ENCODE measurements around the gene CRYZ.

CRYZ gene

DNA sequence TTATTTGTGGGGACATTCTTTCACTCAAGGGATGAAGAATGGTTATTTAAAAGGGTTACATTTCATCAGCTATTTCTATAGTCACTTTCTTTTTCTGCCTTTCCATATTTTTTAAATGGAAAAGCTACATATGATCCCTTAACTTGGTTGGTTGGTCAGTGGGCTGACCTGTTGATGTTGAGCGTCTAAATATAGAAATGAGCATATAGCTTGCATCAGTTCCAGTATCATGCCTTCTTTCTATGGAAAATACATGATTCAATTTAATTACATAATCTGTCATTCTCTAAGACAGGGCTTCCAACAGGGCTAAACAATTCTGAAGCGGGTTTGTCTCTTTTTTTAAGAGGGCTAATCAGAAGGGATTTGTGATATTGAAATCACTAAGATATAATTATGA lies 40.7 kb upstream of the CRYZ start:
- no peak for TF ChIP-seq POLR2AphosphoS5 (IDR thresholded peaks at IDR 0.05; ENCODE audit: low read depth, low read length)
- TF ChIP-seq SIN3A (IDR thresholded peaks at IDR 0.05; ENCODE audit: borderline replicate concordance, insufficient read depth, low read length): no peak
- no peak for TF ChIP-seq REST (IDR thresholded peaks at IDR 0.05; ENCODE audit: insufficient read depth in 1 of 2, low read depth in 2 of 2, low read length in 2 of 2)
- no peak for TF ChIP-seq TAF1 (IDR thresholded peaks at IDR 0.05; ENCODE audit: borderline replicate concordance, insufficient read depth, low read length)
- no peak for TF ChIP-seq FOXP2 (optimal IDR thresholded peaks at IDR 0.05; ENCODE audit: borderline replicate concordance, extremely low read depth, extremely low read length, insufficient read depth)

DNA sequence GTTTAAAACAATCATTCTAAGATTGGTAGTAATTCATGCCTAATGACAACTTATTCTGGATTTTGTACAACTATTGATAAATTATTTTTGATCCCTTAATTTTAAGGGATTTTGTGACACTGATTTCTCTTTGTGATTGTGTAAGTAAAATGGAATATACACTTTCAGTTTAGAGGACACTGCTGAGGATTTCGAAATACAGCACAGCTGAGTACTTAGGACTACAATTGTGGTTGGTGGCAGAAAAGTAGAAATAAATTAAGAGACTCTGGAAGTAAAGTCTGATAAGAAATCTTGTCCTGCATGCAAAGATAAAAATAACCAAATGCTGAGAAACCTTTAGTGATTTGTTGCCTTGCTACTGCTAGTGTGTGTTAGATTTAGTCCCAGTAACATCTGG lies 40.1 kb upstream of the CRYZ start:
- no peak for TF ChIP-seq REST (IDR thresholded peaks at IDR 0.05; ENCODE audit: insufficient read depth in 1 of 2, low read depth in 2 of 2, low read length in 2 of 2)
- TF ChIP-seq TAF1 (IDR thresholded peaks at IDR 0.05; ENCODE audit: borderline replicate concordance, insufficient read depth, low read length): no peak
- no peak for TF ChIP-seq SIN3A (IDR thresholded peaks at IDR 0.05; ENCODE audit: borderline replicate concordance, insufficient read depth, low read length)
- no peak for TF ChIP-seq FOXP2 (optimal IDR thresholded peaks at IDR 0.05; ENCODE audit: borderline replicate concordance, extremely low read depth, extremely low read length, insufficient read depth)
- TF ChIP-seq POLR2AphosphoS5 (IDR thresholded peaks at IDR 0.05; ENCODE audit: low read depth, low read length): no peak

DNA sequence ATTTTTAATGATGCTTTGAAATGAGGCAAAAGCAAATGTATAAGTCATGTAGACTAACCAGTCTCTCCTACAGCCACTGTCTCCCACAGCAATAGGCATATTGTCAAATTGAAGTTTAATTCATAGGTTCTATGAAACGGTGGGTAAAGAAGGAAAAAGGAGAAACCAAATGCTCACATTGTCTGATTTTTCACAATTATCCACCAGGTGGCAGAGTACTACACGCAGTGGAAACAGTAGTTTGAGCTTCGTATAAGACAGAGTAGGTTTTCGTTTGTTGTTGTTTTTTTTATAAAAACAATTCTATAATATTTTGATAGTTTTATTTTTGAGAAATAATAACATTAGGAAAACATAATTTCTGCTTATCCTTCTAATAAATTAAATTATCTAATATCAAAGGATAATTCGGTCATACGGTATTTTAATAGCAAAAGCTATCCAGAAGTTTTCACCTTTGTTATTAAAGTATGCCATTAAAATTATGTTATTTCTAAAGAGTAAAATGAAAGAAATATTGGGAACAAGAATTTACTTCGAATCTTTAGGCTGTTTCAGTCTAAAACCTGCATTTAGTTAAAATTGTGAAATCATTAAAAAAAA lies 39.2 kb upstream of the CRYZ start:
- TF ChIP-seq TAF1 (IDR thresholded peaks at IDR 0.05; ENCODE audit: borderline replicate concordance, insufficient read depth, low read length): no peak
- TF ChIP-seq POLR2AphosphoS5 (IDR thresholded peaks at IDR 0.05; ENCODE audit: low read depth, low read length): no peak
- TF ChIP-seq FOXP2 (optimal IDR thresholded peaks at IDR 0.05; ENCODE audit: borderline replicate concordance, extremely low read depth, extremely low read length, insufficient read depth): no peak
- no peak for TF ChIP-seq SIN3A (IDR thresholded peaks at IDR 0.05; ENCODE audit: borderline replicate concordance, insufficient read depth, low read length)
- no peak for TF ChIP-seq REST (IDR thresholded peaks at IDR 0.05; ENCODE audit: insufficient read depth in 1 of 2, low read depth in 2 of 2, low read length in 2 of 2)

DNA sequence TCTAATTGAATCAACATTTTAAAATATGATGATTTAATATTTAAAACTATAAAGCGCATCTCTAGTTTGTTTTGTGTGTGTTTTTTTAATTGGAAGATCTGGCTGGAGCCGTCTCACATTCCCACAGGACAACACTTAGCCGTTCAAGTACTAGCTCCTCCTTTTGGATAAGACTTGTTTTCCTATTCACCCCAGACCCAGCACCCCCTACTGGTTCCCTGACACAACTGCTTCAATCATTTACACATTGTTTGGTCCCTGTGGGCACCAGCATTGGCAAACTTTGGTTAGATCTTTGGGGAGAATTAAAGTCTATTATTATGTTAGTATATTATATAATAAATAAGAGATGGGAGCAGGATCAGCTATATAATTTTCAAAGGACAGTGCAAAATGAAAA lies 34.6 kb upstream of the CRYZ start:
- TF ChIP-seq POLR2AphosphoS5 (IDR thresholded peaks at IDR 0.05; ENCODE audit: low read depth, low read length) (no peak), FOXP2 (optimal IDR thresholded peaks at IDR 0.05; ENCODE audit: borderline replicate concordance, extremely low read depth, extremely low read length, insufficient read depth) (no peak), REST (IDR thresholded peaks at IDR 0.05; ENCODE audit: insufficient read depth in 1 of 2, low read depth in 2 of 2, low read length in 2 of 2) (no peak), SIN3A (IDR thresholded peaks at IDR 0.05; ENCODE audit: borderline replicate concordance, insufficient read depth, low read length) (no peak), TAF1 (IDR thresholded peaks at IDR 0.05; ENCODE audit: borderline replicate concordance, insufficient read depth, low read length) (no peak)

All from PFSK-1 (cell line).